HG03139 (cell line): Measurements from ENCODE around the gene ENPP6.

Experiments
- ATAC-seq: cut with Tn5 transposase; IDR thresholded peaks from one replicate; pipeline ENCODE4 v1.9.1; 2021; ENCODE audit not compliant: unreplicated experiment

ENPP6 gene

DNA sequence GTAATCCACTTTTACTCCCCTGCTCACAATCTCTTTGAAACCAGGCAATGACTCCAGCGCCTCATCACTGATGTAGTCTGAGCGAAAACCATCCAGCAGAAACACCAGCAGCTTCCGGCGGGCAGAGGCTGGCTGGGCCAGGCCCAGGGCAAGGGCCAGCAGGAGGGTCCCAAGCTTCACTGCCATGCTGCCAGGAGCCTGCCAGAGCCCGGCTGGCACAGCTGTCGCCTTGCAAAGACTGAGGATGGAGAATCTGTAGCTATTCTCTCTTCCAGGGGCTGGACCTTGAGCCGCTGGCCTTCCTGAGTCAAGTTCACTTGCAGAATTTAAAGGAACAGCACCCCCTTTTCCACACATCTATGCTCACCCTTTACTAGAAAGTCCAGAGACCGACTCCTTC lies at the start of gene ENPP6:
Gene ENPP6, minus strand, starts transcription at position 240 of the 400 bp plus-strand sequence. Its CDS starts 54 bp downstream, at position 186.
- ATAC-seq, result no peak

DNA sequence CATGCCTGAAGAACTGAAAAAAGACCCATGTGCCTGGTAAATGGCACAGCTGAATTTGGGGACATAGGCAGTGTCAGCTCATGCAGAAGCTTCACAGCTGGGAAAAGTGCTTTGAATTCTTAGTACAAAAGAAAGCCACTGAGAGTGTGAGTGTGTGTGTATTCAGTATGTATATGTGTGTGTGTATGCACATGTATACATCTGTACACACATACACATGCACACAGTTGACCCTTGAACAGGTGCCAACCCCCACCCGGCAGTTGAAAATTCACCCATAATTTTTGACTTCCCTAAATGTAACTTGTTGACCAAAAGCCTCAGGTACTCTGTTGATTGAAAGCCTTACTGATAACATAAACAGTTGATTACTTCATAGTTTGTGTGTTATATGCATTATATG lies 49.5 kb upstream of the ENPP6 start:
- ATAC-seq, result no peak

DNA sequence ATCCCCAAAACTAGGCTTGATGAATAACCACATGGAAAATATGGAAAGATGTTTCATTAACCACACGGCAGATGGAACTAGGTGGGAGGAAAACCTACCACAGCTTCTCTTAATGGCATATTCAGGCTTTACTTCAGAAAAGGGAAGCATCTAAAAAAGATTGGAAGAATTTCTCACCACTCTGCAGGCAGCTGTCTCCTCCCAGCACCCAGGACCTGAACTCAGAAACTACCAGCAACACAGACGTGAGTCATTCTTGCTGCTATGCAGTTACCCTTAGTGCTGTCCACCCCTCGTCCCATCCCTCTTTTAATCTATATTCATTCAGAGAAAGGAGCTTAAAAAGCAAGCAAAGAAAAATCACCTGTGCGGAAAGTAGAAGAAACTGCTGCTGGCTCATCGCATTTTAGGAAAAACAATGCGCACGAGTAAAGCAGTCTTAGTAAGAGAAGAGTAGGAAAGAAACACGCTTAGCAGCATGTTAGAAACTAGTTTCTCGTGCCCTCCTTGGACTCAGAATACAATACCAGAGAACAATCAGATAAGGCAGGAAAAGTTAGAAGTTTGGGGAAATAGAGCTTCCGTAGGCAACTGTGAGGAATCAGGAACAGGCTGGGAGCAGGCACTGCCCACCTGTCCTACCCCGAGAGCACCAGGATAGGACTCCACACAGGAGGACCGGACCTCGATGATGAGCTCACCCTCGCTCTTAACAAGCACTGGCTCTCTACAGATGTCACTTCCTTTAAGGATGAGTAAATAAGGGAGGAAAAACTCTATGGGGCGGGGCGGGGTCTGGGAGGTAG lies 48.1 kb upstream of the ENPP6 start:
- no peak for ATAC-seq

DNA sequence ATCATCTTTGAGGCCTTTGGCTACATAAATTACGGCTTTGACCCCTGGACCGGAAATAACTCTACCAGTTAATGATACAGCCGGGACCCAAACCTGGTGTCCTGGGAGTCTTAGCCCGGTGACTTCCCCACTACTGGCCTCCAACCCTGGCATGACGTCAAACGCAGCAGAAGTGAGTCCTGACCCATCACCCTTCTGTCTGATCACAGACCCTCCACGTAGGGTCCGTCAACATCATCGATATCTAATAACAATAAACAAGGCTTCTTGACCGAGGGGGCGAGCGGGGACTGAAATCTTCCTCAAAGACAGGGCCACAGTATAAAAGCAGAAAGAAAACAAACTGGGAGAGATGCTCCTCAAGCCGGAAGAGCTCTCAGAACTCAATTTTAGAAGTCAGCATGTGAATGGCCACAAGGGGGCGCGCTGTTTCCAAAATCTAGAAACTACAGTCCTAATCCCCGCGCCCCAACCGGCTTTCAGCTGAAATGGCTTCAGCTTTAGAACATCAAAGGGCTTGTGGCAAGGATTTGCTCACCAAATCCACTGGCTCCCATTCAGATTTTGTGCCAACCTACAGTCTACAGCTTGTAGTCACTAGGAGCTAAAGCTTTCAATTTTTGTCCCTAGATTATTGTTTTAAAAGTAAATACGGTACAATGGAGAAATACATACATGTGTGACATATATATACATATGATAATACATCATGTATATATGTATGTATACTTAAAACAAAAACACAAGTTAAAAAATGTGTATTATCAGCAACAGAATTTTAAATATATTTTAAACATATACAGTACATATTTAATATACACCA lies 46.4 kb upstream of the ENPP6 start:
- no peak for ATAC-seq

DNA sequence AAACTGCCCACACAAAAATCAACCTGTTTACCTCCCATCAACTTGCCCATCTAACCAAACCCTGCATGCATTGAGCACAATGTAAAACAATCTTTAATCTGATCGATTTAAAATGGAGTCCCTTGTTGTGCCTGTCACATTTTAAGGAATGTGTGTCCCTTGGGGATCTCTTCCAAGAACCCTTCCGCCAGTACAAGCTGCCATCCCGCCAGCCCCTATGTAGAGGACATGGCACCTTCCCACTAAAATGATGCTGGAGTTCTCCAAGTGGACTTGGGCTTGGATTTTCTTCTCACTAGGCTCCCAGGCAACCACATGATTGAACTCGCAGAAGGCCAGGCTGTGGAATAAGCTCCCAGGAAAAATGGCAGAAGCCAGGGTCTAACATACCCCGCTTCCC lies 45.8 kb upstream of the ENPP6 start:
- ATAC-seq, result no peak

DNA sequence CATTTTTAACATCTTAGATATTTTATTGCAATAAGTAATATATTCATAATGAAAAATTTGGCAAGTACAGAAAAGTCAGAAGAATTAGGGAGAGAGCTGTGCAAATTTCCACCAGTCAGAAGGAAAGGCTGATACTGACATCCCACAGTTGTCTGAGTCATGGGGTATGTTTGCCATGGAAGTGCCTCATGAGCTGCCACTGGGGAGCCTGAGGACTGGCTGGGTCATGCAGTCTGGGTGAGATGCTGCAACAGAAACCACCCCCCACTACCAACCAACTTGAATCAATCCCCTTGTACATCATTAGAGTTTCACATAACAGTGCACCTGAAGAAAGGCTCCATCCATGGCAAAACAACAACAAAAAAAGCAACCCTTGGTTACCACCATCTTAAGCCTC lies 45.2 kb upstream of the ENPP6 start:
- ATAC-seq, result no peak

DNA sequence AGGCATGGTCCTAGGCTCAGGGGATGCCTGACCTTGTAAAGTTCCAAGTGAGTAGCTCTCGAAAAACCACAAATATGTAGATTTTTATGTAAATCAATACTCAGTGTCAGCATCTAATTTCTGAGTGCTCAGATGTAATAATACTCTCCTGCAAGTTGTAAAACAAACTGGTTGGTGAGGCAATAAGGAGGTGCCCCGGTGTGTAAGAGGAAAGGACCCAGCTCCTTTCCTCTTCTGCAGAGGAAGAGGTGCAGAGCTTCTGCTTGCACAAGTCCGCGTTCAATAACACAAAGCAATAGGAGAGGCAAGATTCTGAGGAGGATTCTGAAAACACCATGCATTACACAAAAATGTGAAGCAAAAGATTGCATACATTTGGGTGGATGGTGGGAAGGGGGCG lies 43.6 kb upstream of the ENPP6 start:
- ATAC-seq, result no peak

DNA sequence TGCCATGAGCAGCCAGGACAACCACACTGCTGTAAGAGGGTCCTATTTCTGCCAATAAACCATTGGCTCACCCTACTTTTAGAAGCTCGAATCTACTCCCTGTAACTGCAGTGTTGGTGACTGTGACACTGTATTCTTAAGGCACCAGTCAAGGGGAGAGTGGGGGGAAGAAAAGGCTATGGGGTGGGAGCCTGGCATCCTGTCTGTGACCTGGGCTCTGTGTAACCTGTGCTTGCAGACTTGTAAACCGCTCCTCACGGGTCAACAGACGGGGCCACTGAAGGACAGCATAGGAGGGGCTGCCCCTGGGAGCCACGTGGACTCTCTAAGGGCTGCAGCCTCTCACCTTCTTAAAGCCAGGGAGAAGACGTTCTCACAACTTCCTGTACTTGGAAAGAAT lies 42.2 kb upstream of the ENPP6 start:
- ATAC-seq, result no peak

DNA sequence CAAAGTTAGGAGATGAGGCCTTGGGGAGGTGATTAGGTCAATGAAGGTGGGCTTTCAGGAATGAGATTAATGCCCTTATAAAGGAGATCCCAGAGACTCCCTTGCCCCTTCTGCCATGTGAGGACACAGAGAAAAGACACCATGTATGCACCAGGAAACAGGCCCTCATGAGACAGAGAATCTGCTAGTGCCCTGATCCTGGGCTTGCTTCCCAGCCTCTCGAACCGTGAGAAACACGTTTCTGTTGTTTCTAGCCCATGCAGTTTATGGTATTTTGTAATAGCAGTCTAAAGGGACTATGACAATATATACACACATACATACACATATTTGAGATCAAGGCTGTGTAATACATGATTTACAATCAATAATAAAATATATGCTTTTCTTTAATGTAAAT lies 41.4 kb upstream of the ENPP6 start:
- no peak for ATAC-seq

DNA sequence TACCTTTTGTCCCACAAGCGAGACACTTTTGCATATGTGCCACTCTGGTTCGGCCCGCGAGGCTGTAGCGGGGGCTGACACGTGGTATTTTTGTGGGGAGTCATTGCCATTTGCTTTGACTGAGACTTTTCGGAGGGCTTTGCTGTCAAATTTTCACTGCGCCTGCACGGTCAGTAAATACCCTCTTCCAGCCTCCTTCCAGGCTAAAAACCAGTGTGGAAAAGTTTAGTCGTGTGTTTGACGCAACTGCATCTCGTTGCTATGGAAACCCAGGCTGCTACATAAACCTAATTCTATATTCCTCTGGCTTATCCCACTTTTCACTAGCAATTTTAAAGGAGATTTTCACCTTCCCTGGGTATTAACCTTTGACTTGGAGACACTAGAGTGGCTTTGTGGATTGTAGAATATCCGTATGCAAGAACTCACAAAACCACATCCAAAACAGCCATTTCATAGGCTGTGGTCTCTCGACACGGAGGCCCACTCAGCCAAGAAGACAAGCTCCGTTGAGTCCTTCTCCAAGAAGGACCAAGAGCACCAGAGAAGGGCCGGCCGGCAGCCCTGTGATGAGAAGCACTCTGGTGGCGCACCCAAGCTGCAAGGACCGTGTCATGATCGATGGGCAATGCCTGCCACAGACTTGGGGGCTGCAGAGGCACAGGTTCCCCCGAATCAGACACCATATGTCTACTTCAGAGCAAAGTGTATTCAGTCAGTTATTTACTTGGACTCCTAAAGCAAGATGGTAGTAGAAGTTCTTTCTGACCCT lies 38.4 kb upstream of the ENPP6 start:
- ATAC-seq, result no peak

DNA sequence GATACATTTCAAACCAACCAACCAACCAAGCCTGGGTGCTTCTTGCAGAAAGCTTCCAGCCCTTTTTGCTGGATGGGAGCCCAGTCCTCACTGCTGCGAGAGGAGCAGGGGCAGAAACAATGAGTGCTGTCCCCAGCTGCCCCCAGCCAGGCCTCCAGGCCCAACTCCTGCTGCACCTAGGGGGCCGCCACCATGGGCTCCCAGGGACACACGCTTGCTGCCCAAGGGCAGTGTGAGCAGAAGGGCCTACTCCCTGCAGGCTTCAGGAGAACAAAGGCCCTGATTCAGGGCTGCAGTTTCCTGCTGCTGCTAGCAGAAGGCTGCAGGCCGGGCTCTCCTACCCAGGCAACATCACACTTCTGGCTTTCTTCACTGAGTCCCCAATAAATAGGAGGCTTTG lies 37.7 kb upstream of the ENPP6 start:
- no peak for ATAC-seq

DNA sequence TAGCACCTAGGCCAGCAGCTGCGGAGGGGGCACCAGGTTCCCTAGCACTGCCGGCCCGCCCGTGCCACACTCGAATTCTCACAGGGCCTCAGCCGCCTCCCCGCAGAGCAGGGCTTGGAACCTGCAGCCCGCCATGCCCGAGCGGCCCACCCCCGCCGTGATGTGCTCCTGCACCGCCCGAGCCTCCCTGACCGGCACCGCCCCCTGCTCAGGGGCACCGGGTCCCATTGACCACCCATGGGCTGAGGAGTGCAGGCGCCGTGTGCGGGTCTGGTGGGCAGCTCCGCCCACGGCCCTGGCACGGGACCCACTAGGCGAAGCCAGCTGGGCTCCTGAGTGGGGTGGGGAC lies 35.4 kb upstream of the ENPP6 start:
- ATAC-seq, result no peak

DNA sequence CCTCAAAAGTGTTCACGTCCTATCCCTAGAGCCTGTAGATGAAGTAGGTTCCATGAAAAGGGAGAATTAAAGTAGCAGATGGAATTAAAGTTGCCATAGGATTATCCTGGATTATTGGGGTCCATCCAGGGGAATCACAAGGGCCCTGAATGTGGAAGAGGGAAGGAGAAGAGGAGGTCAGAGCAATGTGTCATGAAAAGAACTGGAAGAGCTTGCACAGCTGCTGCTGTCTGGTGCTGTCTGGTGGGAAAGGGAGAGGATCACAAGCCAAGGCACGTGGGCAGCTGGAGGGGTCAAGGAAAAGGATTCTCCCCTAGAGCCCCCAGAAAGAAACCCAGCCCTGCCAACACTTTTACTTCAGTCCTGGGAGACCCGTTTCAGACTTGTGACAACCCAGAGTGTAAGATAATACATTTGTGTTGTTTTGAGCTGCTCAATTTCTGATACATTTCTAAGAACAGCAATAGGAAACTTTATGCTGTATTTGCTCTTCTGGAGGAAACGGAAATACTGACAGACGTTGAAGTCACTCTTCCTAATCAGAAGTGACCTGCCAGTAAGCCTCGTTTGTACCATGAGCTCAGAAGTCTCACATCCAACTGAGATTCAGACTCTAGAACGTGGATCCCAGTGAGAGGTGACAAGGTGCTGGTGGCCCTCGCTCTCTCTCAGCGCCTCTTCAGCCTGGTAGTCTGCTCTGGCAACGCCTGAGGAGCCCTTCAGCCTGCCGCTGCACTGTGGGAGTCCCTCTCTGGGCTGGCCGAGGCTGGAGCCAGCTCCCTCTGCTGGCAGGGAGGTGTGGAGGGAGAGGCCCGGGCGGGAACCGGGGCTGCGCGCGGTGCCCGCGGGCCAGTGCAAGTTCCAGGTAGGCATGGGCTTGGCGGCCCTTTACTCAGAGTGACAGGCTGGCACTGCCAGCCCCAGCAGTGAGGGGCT lies 34.7 kb upstream of the ENPP6 start:
- no peak for ATAC-seq

DNA sequence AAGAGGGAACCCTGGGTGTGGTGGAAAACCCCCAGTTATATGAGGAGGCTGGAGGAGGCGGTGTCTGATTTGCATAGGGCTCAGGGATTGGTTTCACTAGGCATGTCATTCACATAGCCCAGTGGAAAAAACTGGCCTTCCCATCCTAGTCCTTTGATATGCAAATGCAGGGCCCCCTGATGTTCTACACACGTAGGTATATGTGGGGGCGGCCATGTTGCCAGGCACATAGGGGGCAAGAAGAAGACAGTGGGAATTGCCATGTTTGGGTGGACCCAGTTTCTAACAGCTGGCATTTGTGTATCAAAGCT lies 34.0 kb upstream of the ENPP6 start:
- ATAC-seq, result no peak

DNA sequence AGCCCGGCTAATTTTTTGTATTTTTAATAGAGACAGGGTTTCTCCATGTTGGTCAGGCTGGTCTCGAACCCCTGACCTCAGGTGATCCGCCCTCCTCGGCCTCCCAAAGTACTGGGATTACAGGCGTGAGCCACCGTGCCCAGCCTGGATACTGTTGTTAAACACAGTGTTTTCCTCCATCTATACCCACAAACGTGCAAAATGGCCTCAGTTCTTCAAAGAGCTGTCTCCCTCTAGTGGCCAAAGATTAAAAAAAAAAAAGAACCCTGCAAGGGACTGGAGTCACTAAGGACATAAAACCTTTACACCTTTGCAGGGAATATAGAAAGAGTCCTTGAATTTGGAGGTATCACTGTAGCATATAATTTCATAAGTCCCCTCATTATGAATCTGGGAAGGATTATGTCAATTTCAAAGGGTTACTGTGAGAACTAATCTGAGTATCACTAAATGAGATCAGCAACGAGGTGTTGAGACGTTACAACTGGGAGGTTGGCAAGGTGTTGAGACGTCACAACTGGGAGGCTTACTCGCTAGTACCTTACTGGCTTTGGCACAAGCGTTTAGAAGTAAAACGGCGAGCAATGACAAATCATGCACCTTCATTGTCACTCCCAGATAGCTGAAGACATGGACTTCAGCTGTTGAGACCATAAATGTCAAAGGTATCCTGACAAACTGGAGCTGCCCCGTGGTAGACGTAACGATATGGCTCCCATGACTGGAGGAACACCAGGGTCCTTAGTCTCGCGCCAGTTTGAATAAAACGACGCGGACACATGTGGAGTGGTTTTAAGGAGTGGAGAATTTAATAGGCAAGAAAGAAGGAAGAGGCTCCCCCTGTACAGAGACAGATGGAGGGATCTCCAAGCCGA lies 33.4 kb upstream of the ENPP6 start:
- no peak for ATAC-seq

DNA sequence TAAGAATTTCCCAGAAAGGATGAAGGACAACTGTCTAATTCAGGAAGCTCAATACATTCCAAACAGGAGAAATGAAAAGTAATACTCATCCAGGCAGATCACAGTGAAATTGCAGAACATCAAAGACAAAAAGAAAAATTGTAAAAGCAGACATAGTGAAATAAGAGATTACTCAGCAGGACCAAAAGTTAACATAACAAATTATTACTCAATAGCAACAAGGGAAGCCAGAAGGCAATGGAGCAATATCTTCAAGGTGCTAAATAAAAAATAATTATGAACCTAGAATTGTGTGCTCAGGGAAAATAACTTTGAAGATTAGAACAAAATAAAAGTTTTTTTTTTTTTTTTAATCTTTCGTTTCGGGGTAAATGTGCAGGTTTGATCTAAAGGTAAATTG lies 30.5 kb upstream of the ENPP6 start:
- no peak for ATAC-seq

DNA sequence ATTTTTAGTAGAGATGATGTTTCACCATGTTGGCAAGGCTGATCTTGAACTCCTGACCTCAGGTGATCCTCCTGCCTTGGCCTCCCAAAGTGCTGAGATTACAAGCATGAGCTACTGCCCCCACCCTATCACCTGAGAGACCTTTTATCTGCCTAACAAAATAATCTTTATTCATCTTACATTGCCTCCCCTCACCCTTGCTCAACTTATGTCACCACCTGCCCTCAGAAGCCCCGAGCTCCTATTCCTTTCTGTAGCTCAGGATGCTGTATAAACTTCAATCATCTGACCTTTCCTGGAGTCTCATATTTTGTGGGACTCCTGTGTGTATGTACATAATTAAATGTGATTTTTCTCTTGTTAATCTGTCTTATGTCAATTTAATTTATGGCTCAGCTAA lies 29.7 kb upstream of the ENPP6 start:
- no peak for ATAC-seq

DNA sequence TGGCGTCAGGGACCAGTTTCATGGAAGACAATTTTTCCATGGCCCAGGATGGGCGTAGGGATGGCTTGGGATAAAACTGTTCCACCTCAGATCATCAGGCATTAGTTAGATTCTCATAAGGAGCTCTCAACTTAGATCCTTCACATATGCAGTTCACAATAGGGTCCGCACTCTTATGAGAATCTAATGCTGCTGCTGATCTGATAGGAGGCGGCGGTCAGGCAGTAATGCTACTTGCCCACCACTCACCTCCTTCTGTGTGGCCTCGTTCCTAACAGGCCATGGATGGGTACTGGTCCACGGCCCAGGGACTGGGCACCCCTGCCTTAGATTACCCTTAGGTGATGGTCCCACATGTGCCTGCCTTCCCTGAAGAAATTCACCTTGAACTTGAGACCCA lies 28.8 kb upstream of the ENPP6 start:
- ATAC-seq, result no peak

DNA sequence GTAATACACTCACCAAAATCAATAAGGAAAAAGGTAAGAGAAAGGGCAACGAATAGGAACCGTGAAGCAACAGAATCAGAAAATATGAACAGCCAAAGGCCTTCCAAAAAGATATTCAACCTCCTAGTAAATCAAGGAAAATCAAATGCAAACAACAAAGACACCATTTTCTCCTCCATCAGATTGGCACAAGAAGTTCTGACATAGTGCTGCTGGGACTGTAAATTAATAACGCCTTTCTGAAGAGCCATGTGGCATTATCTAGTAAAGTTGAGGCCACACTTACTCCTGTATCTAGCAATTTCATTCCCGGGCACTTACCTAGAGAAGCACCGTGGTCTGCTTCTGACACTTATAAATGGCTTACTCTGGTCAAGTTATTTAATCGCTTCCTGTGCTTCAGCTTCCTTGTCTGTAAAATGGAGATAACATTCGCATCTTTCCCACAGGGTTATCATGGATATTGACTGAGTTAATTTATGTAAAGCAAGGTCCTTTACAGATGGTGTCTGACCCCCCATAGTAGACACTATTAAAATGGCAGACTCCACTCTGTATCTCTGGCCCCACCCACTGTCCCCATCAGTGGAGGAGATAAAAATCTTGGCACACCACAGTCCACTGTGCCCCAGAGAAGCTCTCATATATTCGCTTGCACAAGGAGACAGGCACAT lies 20.5 kb upstream of the ENPP6 start:
- ATAC-seq, result no peak
